CD4-positive, alpha-beta T cell treated with Interleukin-10 for 1 hour (primary cell): ENCODE measurements around the gene ALDH18A1.

ENCODE experiments used
- DNase-seq: peaks from one replicate; pipeline ENCODE4 v3.0.0-alpha.2; 2020

The ALDH18A1 gene

DNA sequence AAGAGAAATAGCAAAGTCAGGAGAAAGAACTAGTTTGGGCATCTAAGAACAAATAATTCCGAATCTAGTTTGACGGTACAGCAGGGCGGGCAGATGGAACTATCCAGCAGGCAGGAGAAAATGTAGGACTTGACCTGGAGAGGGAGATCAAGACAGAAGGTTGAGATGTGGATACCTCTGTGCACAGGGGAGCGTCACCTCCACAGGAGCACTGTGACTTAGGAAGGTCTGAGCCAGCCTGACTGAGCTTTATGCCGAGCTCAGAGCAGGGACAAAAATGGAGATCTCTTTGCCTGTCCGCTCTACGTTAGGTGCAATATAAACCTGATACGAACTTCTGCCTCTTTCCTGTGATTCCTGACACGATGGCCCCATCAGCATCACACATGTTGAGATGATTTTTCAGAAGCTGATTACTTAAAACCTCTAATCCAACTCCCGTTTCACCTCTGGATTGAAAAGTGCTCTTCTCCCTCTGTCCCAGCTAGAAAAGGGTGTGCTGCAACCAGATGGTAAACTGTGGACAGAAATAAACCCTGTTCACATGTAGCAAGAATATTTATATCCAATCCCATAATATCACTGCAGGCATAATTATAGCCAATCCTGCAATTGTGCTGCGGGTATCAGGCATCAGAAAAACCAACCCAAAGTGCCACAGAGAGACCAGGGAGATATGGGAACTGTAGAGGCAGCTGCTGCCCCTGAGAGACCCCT is 81.7 kb downstream of the ALDH18A1 start:
- no peak for DNase-seq

DNA sequence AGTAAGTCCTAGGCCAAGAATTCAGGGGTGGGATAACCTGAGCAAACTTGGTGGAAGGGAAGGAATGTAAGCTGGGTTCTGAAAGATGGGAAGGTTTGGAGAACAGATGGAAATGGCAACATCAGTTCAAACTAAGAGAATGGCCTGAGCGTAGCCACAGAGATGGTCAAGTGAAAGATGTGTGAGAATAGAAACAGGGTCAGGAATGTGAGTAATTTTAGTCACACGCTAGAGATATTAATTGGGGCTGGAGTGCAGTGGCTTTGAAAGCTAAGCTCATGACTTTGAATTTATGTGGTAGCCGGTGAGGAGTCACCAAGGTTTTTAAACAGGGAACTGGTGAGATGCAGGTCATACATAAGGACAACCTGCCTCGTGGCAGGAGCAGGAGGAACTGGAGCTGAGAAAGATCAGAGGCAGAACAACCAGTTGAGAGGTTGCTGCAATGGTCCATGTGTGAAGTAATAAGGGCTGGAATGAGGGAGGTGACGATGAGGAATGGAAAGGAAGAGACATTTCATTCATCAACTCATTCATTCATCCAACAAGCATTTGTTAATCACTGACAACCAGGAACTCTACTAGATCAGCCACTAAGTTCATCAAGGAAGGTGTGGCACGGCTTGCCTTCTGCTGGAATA is 82.4 kb downstream of the ALDH18A1 start:
- no peak for DNase-seq

DNA sequence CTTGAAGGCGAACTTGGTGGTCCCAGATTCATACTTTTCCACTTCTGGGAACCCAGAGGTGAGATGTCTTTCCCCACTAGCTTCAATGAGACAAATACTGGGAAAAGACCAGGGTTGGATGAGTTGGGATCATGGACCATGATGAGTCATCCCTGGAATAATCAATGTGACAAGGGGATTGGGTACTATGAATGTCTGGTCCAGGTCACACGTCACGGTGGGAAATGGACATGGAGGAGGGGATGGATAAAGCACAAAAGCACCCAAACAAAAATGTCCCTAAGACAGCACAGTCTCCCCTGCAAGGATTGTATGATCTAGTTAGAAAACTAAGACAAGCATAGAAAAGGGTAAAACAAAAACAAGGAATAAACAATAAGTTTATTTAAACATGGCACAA is 83.0 kb downstream of the ALDH18A1 start:
- DNase-seq = no peak

DNA sequence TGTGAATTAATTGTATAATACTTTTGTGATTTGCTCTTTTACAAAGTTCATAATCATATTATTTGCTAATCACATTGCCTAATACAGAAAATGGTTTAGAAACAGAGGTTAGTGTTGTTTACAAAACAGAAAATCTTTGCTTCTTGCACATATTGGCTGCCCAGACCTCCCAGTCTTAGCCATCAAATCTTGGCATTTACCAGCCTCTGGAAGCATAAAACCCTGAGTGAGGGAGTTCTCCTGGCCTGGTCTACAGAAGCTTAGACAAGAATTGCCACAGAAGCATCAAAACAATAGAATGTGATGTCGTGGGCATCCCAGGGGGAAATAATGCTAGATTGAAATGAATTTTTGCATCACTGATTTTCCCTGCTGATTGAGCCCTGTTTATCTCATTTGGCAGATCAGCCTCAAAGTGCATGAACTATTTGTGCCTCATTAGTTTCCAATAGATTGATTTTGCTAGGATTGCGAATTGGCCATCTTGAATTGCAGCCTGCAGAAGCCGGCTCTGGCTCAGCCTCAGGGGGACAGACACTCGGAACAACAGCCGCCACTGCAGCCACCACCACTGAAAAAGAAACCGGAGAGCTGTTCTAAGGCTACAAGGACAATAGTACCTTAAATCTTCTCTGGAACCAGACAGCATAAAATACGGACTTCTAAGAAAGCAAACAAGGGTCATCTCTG is 84.2 kb downstream of the ALDH18A1 start:
- no peak for DNase-seq

DNA sequence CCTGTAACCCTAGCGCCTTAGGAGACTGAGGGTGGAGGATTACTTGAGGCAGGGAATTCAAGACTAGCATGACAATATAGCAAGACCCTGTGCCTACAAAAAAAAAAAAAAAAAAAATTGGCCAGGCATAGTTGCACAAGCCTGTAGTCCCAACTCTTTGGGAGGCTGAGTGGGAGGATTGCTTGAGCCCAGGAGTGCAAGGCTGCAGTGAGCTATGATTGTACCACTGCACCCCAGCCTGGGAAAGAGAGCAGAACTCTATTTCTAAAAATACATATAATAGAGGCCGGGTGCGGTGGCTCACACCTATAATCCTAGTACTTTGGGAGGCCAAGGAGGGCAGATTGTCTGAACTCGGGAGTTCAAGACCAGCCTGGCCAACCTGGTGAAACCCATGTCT is 85.1 kb downstream of the ALDH18A1 start:
- no peak for DNase-seq

DNA sequence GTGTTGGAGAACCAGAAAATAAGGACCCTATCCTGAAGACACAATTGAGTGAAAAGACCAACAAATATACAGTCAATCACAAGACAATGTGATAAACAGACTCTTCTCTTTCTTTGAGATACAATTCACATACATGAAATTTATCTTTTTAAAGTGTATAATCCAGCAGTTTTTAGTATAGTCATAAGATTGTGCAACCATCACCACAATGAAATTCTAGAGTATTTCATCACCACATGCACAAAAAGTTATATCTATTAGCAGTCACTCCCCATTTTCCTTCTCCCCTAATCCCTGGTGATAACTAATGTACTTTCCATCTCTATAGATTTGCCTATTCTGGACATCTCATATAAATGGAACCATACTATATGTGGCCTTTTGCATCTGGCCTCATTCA is 87.1 kb downstream of the ALDH18A1 start:
- DNase-seq = no peak

DNA sequence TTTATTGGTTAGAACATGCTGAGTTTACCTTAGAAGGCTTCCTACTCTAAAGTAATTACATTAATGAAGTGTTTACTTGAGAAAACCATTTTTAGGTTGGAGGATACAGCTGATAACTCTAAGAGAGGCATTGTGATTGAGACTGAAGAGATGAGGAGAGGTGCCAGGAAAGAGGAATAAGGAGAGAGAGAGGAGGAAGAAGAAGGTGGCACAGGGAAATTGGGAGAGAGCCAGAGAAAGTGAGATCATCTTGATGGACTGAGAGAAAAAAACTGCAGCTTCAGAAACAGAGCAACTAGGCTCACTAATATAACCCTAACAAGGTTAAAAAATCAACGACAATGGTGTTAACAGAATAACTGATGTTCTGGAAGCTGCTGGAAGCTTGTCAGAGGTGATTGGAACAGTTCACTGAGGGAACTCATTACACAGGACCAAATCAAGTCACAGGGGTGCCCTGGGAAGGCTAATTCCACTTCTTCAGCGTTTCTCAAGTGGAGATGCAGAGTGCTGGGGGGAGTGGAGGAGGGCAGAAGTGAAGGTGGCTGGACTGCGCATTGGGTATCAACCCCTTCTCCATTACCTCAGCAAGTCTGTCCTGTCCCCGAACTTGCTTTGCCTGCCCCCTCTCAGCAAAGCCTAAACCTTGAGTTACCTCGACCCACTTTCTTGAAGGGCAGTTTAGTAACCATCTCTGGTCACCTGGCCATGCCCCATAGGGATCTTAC is 88.4 kb downstream of the ALDH18A1 start:
- no peak for DNase-seq

DNA sequence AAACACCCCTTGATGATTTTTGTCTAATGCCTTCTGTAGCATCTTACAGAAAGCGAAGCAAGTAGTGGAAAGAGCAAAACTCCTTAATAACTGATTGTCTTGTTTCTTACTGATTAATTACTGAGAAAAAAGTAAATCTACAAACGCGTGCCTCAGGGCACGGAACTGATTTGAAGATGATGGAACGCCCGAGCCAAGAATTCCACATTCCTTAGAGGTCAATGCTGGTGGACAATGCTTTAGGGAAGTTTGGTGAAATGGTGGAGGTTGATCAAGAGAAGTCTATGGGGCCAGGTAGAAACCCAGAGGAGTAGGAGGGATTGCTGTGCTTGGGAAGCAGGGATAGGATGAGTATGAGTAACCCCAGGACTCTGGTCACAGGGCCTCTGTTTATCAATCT is 90.4 kb downstream of the ALDH18A1 start:
- DNase-seq = no peak

DNA sequence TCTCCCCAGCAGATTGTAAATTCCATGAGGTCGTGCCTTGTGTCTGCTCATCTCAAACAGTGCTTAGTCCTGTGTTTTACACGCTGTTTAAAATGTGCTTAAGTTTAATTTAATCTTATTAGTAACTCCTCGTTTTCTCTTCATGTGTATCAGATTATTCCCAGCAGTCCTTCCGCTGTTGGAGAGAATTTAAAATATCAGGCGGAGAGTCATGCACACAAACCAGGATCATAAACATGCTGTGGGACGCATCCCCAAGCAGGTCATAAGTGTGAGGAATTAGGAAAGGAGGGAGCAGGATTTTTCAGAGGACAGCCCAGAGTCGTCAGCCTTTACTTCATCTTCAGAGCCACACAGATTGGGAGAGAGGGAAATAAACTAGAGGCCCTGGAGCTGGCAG is 91.2 kb downstream of the ALDH18A1 start:
- DNase-seq = no peak

DNA sequence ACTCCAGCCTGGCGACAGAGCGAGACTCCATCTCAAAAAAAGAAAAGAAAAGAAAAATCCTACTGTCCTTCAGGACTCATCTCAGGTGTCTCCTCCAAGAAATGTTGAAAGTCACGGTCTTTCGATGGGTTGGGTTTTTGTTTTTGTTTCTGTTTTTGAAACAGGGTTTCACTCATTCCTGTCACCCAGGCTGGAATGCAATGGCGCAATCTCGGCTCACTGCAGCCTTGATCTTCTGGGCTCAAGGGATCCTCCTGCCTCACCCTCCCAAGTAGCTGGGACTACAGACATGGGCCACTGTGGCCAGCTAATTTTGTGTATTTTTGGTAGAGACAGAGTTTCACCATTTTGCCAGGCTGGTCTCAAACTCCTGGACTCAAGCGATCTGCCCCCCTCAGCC is 92.2 kb downstream of the ALDH18A1 start:
- DNase-seq = no peak

DNA sequence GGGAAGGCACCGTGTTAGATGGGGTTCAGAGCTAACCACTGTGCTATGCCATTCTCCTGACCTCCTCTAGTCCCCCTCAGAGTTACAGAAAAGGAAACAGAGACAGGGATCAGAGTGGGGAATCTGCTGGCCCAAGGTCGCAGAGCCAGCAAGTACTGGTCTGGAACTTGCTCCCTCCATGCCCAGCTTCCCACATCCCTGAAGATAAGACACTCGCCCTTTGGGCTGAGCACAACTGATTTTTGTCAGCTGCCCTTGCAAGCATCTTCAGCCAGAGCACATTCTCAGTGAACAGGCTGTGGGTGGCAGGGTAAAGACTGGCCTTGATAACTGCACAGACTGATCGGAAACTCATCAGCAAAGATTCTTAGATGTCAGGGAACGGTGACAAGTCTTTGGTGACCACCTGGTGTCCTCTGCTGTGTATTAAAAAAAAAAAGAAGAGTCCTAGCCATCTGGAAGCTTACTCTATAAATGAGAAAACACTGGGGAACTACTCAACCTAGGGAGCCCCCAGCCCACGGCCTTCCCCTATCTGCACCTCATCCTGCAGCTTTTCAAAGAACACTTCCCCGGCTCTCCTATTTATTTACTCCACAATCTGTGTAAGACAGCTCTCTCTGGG is 94.1 kb downstream of the ALDH18A1 start:
- DNase-seq = no peak

DNA sequence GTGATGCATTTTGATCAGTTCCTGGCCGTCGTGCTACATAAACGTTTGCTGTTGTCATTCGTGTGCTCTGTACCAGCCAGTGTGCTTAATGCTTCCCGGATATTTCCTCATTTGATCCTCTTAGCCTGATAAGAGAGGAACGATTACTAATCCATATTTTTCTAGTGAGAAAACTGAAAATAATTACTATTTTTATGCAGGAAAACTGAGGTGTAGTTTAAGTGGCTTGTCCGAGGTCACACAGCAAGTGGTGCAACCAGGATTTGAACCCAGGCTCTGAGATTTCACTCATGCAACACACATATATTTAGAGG is 94.7 kb downstream of the ALDH18A1 start:
- no peak for DNase-seq

DNA sequence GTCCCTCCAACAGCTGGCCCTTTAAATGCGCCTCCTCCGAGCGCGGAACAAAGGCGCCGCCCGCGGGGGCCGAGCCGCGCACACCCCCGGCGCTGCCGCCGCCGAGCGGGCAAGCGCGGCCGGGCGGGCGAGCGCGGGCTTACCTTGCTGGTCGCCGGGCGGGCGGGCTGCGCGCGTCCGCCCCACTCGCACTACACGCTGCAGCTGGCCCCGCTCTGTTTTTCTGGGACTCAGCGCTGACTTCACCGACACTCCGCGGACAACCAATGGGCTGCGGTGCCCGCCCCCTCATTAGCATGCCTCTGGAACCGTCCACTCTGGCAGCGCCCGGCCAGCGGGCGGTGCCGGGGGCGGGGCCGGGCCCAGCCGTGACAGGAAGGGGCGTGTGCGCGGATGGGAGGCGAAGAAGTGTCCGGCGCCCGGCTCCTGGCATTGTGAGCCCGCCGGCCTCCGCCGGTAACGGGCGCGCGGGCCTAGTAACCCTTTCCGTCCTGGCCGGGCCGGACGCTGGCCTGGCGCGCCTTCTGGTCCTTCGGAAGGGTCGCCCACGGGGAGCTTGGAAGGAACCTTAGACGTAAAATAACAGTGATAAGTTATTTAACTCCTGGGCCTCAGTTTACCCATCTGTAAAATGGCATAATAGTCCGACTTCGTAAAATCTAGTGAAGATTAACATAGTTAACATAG is 95.2 kb downstream of the ALDH18A1 start, which contains the start of gene SORBS1:
Gene SORBS1, minus strand, starts transcription at position 195 of the 687 bp plus-strand sequence. CDS start 120,236 bp downstream, outside the sequence.
- DNase-seq = peak; percentile 92

DNA sequence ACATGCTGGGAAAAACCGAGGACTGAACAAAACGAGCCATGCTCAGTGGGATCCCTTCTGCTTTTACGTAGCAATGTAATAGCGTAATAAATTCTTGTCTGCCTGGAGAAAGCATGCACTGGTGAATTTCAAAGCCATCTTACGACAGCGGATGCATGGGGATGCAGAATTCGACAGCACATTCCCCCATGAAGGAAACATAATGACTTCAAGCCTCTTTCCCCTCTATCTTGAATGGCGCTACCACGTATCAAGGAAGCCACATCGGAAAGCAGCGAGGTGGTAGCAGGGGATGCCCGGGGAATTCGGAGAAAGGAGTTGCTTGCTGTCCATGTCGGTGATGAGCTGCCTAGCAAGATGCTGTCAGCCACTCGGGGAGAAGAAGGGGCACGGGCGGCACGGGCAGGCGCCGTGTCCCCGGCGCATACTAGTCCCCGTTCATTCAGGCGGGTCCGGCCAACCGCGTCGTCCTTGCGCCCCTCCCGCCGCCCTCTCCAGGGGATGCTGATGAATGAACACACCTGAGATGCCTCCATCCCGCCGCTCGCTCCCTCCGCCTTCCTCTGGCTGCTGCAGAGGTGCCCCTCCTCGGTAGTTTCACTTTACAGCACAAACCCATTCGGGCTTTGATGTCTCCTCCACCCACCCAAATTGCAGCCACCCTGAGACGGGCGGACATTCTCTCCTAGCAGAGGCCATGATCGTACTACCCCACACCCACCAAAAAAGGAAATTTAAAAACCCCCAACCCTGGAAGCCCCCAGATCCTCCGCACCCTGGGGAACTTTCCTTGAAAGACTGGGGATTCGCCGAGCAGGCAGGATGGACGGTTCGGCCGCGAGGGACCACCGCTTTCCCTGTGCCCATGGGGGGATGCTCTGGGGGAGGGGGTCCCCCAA is 96.0 kb downstream of the ALDH18A1 start:
- peak; percentile 50 for DNase-seq

DNA sequence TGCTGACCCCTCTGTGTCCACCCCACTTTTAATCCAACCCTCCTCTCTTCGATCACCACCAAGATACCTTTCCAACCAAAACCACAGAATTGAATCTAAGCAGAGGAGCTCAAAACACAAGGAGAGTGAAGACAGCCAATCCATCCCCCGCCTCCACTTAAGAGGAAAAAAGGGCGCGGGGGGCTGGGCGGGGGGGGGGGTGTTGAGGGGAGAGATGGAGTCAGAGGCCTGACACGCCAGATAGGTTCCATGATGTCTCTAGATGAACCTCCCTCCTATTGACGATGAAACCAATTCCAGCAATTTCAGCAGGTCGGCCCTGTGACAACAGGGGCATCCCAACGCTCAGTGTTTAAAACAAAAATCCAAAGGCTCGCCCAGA is 96.6 kb downstream of the ALDH18A1 start:
- no peak for DNase-seq

DNA sequence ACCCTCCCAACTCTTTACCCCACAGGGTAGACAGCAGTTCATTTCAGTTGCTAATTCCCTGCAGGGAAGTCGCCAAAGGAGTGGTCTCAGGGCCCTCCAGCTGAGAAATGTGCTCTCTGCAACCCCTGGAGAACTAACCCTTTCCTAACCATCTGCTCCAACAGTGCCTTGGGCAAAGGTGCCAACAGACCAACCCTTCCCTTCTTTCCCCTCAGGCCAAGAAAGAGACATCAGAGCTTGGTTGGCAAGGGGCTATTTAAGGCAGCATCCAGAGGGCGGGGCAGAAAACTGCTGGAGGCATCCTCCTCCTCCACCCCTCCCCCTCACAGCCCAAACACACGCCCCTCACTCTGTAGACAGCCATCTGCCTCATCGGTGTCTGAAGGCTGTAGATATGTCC is 97.0 kb downstream of the ALDH18A1 start:
- DNase-seq = no peak

DNA sequence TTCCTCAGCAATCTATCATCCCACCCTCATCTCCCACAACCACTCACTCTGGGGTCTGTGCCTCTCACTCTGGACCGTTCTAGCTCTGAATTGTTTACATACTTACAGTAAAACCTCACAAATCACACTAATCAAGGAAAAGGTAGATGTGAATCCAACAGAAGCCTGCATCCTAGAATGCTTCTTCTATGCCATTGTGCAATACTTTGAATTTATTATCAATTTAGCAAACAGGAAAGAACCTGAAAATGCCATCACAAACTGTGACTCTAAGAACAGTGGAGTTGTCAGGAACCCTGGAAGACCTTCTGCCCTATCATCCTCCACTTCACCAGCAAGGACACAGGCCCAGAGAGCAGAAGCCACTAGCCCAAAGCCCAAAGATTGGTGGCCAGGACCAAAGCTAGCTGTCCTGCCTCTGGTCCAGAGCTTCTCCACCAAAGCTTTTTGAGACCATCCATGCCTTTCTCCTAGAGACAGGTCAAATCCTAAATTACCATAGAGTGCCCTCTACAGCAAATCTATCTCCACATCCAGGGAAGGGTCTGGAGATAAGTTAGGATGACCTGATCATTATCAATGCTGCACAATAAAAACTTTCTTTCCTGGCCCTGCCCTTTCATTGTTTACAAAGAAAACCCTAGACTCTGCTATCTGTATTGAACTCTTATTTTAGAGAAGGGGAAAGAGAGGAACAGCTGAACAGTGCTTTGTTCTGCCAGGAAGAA is 97.8 kb downstream of the ALDH18A1 start:
- no peak for DNase-seq

DNA sequence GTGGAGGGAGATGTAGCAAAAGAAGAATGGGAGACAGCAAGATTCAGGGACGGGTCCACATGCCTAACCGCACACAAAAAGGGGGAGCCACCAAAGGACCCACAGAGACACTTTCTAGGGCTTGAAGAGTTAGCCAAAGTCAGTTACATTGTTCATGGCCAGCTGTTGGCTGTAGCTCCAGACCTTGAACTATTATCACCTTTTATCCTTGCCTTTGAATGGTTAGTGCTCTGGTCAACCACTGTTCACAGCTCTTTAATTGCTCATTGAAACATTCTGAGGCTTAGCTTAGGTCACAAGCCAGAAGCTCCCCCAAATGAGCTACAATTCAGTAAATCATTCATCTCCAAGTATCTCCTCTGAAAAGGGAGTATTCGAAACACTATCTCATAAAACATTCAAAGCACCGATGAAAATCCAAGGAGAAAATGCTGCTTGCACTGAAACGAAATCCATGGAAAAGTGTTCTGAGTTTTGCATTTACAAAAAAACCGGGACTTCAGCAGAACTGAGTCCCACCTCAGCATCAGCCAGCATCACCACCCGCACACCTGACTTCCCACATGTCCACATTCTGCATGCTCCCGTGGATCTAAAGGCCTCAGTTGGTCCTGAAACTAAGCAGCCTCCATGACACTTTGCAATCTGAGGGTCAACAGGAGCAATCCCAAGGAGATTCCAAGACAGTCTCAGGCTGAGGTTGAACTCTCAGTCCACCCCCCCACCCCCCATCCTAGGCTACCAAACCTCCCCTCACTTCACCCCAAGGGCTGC is 99.3 kb downstream of the ALDH18A1 start:
- no peak for DNase-seq
